HL-60 (cell line): ENCODE data around the gene ZNF436.

Experiments
- DNase-seq, 2 experiments: peaks; one replicate each; pipeline ENCODE4 v3.0.0-alpha.2; 2010 to 2020; ENCODE audit warnings: low read depth in 1 of 2, low spot score in 1 of 2
- H3K27ac ChIP-seq: fragments of 250-450 bp; sonication (Bioruptor Pico); replicated peaks from 2 replicates; pipeline ENCODE4 v1.5.1; 2020; ENCODE audit warnings: mild to moderate bottlenecking, moderate library complexity
- H3K27me3 ChIP-seq: fragments of 250-450 bp; sonication (Bioruptor Pico); 2 replicates; pipeline ENCODE4 v1.5.1; 2021; ENCODE audit warnings: mild to moderate bottlenecking, moderate library complexity; ENCODE audit not compliant: insufficient read depth, poor library complexity, severe bottlenecking
- H3K4me3 ChIP-seq: replicated peaks from 2 replicates; pipeline ENCODE4 v1.5.1; 2011; ENCODE audit warnings: mild to moderate bottlenecking, control low read depth, low read length; ENCODE audit not compliant: insufficient read depth
- CTCF ChIP-seq: IDR thresholded peaks from one replicate; pipeline ENCODE4 v1.5.1; 2011; ENCODE audit warnings: low read length, control low read depth, inconsistent platforms; ENCODE audit not compliant: insufficient read depth
- GABPA ChIP-seq: IDR thresholded peaks from 2 replicates; pipeline ENCODE4 v1.6.1; 2012; ENCODE audit warnings: low read depth
- POLR2AphosphoS5 ChIP-seq: IDR thresholded peaks from 2 replicates; pipeline ENCODE4 v1.6.1; 2012; ENCODE audit warnings: low read depth
- SPI1 ChIP-seq: IDR thresholded peaks from 2 replicates; pipeline ENCODE4 v1.6.1; 2012; ENCODE audit warnings: low read depth, mild to moderate bottlenecking, borderline replicate concordance
- long read RNA-seq: library from polyadenylated mRNA; unstranded; transcript quantifications from one replicate; pipeline ENCODE4 v2.0.0, GENCODE V29; 2020
- TF ChIP-seq, protein P1 (sequence below): IDR thresholded peaks from 2 replicates; pipeline ENCODE4 v1.6.1; 2012; ENCODE audit warnings: low read depth; ENCODE audit not compliant: insufficient replicate concordance

ZNF436 gene
- long read RNA-seq, full-length matches to known transcripts = 30 of 36 reads
- long read RNA-seq, partial matches to known transcripts = 2 of 36 reads
- long read RNA-seq, other reads (novel, unspliced or antisense) = 4 of 36 reads

DNA sequence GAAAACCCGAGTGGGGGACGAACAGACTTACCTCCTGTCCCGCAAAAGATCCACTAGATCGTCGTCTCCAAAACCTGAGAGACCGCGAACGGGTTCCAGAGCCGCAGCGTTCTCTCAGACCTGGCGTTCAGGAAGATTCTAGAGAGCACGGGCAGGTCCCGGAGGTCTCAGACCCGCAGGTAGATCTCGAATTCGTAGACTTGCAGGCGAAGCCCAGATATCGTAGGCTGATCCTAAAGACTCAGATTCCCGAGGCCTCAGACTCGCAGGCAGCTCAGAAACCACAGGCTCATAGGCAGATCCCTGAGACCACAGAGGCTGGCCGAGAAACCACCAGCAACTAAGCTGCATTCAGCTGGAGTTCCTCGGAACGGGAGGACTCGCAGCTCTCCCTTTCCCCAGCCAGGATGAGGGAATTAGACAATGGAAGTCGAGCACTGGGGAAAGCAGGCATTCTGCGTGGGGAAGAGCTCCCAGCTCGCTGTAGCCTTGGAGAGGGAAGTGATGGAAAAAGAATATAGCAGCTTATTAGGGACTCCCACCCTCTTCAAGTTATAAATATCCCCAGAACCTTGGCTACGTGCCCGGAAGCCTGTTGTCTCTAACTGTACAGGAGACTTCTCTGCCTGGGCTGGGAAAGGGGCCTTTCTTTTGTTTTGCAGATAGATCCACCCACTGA lies at the start of gene ZNF436:
Gene ZNF436 (minus strand): TSS at position 502 of the 679 bp plus-strand sequence. CDS start 1,831 bp downstream, outside the sequence.
- TF ChIP-seq SPI1 (no peak), POLR2AphosphoS5 (peak; percentile 54; the same call in 1 of the 2 replicates), CTCF (no peak), GABPA (no peak)
- TF ChIP-seq, protein P1, sequence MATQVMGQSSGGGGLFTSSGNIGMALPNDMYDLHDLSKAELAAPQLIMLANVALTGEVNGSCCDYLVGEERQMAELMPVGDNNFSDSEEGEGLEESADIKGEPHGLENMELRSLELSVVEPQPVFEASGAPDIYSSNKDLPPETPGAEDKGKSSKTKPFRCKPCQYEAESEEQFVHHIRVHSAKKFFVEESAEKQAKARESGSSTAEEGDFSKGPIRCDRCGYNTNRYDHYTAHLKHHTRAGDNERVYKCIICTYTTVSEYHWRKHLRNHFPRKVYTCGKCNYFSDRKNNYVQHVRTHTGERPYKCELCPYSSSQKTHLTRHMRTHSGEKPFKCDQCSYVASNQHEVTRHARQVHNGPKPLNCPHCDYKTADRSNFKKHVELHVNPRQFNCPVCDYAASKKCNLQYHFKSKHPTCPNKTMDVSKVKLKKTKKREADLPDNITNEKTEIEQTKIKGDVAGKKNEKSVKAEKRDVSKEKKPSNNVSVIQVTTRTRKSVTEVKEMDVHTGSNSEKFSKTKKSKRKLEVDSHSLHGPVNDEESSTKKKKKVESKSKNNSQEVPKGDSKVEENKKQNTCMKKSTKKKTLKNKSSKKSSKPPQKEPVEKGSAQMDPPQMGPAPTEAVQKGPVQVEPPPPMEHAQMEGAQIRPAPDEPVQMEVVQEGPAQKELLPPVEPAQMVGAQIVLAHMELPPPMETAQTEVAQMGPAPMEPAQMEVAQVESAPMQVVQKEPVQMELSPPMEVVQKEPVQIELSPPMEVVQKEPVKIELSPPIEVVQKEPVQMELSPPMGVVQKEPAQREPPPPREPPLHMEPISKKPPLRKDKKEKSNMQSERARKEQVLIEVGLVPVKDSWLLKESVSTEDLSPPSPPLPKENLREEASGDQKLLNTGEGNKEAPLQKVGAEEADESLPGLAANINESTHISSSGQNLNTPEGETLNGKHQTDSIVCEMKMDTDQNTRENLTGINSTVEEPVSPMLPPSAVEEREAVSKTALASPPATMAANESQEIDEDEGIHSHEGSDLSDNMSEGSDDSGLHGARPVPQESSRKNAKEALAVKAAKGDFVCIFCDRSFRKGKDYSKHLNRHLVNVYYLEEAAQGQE = peak; percentile 9
- Histone ChIP-seq H3K4me3 (peak within 1 kb of the TSS; percentile 81), H3K27me3 (no peaks in the 10 kb centered on the region), H3K27ac (peak within 1 kb of the TSS; percentile 90)
- peak in 1 of 2 experiments; percentile 75 for DNase-seq

DNA sequence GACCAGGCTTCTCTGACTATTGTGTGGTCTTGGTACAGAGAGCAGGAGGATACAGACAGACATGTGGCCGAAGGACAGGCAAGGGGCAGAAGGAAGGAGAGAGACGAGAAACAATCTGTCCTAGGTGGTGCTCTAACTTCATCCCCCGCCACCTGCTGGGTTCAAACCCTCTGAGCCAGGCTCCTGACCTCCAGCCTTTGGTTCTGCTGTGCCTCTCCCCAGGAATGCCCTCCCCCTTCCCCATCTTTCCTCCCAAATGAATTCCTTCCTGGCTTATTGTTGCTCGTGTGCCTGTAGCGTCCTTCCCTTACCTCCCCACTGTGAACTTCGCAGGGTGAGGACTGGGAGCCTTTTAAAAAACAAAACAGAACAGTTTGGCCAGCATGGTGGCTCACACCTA lies 49.5 kb upstream of the ZNF436 start:
- Histone ChIP-seq H3K27ac (no peak overlapping the region), H3K27me3 (peaks cover 4% of the 10 kb centered on the region)
- no peak for TF ChIP-seq POLR2AphosphoS5
- no peak for TF ChIP-seq GABPA
- no peak for TF ChIP-seq SPI1
- no peak for TF ChIP-seq CTCF
- TF ChIP-seq, protein P1 = no peak

GRCh38 chr1:23417570-23417969 lies 47.9 kb upstream of the ZNF436 start:
- DNase-seq = no peak
- H3K27ac ChIP-seq = no peak overlapping the region
- no peak overlapping the region for H3K4me3 ChIP-seq
- TF ChIP-seq GABPA (no peak), CTCF (no peak), SPI1 (no peak), POLR2AphosphoS5 (no peak)
- TF ChIP-seq, protein P1 = no peak
- no peaks in the 10 kb centered on the region for H3K27me3 ChIP-seq

More for the DNA sequence above, 49.5 kb upstream of the ZNF436 start:
- no peak for DNase-seq
- H3K4me3 ChIP-seq = no peak overlapping the region
